ENCODE measurements around the gene SLC4A5. TPM values are rescaled to one million over a fixed set of nuclear protein-coding genes. Genes with fewer than 3 reads are reported as not detected.

Gene SLC4A5
- total RNA-seq, 1 experiment from 2014 or later: 1.8 TPM

DNA sequence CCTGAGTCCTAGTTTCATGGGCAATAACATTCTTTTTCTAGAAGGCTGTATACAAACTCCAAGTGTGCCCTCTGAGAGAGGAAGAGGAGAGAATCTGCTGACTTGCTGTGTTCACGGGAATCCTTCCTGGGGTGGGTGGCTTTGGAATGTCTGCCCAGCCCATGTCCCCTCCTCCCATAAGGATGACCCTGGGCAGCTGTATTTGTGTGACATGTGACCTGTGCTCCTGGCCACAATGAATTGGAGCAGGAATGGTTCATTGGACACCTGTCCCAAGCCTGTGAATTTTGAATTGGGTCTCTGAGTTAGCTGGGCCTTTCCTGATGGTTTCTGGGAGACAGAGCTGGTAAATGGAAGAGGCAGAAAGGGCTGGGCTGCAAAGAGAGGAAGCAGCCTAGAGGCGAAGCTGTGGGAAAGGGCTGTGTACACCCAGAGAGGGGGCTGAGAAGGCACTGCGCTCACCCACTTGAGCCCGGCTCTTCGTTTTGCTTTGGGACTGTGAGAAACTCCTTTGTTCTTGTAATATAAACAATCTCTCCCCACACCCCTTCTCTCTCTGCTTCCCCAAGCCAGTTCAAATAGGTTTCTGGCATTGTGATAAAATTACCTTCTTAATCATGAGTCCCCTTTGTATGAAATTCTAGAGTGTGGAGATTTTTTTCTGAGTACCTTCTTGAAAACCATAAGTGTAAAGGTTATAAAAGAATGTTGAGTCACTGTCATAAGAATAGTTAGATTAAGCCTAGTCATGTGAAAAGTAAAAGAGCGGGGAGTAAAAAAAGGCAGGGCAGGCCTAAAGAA lies 49.8 kb downstream of the SLC4A5 start:
- Histone ChIP-seq H3K4me1 (ENCODE audit: insufficient read depth, low read length, poor library complexity, severe bottlenecking) (no peaks in the 10 kb centered on the region), H3K36me3 (ENCODE audit: insufficient read depth, low read length, poor library complexity, severe bottlenecking) (no peaks in the 10 kb centered on the region), H3K27ac (ENCODE audit: low read depth, low read length, poor library complexity, severe bottlenecking) (no peak overlapping the region), H3K27me3 (replicated peaks; ENCODE audit: insufficient read depth, low read depth, low read length, poor library complexity) (no peaks in the 10 kb centered on the region), H3K4me3 (ENCODE audit: low read depth, low read length, poor library complexity, severe bottlenecking) (no peak overlapping the region), H3K9me3 (ENCODE audit: low read depth, low read length, poor library complexity, severe bottlenecking) (no peaks in the 10 kb centered on the region)
- POLR2A ChIA-PET (ENCODE audit: low non-redundant PET): no interaction called here
- no peak for TF ChIP-seq EZH2 (IDR thresholded peaks at IDR 0.05; ENCODE audit: borderline replicate concordance, low read depth, low read length, poor library complexity, severe bottlenecking)
- TF ChIP-seq, protein P1, sequence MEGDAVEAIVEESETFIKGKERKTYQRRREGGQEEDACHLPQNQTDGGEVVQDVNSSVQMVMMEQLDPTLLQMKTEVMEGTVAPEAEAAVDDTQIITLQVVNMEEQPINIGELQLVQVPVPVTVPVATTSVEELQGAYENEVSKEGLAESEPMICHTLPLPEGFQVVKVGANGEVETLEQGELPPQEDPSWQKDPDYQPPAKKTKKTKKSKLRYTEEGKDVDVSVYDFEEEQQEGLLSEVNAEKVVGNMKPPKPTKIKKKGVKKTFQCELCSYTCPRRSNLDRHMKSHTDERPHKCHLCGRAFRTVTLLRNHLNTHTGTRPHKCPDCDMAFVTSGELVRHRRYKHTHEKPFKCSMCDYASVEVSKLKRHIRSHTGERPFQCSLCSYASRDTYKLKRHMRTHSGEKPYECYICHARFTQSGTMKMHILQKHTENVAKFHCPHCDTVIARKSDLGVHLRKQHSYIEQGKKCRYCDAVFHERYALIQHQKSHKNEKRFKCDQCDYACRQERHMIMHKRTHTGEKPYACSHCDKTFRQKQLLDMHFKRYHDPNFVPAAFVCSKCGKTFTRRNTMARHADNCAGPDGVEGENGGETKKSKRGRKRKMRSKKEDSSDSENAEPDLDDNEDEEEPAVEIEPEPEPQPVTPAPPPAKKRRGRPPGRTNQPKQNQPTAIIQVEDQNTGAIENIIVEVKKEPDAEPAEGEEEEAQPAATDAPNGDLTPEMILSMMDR (conservative IDR thresholded peaks at IDR 0.05; ENCODE audit: low read depth, low read length): no peak
- CTCF ChIA-PET: no interaction called here
- intact Hi-C loops (cut with micrococcal nuclease; ENCODE audit: unreplicated experiment): no loop called here
- BruUV-seq (replicated peaks): no TSS peak
- DNase-seq (ENCODE audit: low spot score): no peak

DNA sequence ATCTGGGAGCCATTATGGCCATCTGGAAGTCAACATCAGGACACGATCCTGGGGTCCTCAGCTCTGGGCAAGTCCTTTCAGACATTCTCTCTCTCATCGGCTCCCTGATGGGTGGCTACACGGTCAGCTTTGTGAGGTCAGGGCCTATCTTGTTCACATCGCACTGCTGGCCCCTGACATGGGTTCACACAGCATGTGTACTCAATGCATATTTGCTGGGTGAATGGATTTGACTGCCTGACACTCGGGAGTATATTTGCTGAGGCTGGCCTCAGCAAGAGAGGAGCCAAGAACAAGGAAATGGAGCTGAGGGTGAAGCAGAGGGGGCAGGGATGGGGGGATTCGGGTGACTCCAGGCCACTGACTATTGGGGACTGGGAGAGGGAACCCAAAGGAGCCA lies 50.5 kb downstream of the SLC4A5 start:
- Histone ChIP-seq H3K27ac (ENCODE audit: low read depth, low read length, poor library complexity, severe bottlenecking) (no peak overlapping the region), H3K27me3 (replicated peaks; ENCODE audit: insufficient read depth, low read depth, low read length, poor library complexity) (no peaks in the 10 kb centered on the region), H3K9me3 (ENCODE audit: low read depth, low read length, poor library complexity, severe bottlenecking) (no peaks in the 10 kb centered on the region), H3K36me3 (ENCODE audit: insufficient read depth, low read length, poor library complexity, severe bottlenecking) (no peaks in the 10 kb centered on the region), H3K4me1 (ENCODE audit: insufficient read depth, low read length, poor library complexity, severe bottlenecking) (no peaks in the 10 kb centered on the region), H3K4me3 (ENCODE audit: low read depth, low read length, poor library complexity, severe bottlenecking) (no peak overlapping the region)
- intact Hi-C loops (cut with micrococcal nuclease; ENCODE audit: unreplicated experiment): no loop called here
- TF ChIP-seq, protein P1 (conservative IDR thresholded peaks at IDR 0.05; ENCODE audit: low read depth, low read length): no peak
- TF ChIP-seq EZH2 (IDR thresholded peaks at IDR 0.05; ENCODE audit: borderline replicate concordance, low read depth, low read length, poor library complexity, severe bottlenecking): no peak
- no peak for DNase-seq (ENCODE audit: low spot score)
- CTCF ChIA-PET: no interaction called here
- no TSS peak for BruUV-seq (replicated peaks)
- POLR2A ChIA-PET (ENCODE audit: low non-redundant PET): no interaction called here

DNA sequence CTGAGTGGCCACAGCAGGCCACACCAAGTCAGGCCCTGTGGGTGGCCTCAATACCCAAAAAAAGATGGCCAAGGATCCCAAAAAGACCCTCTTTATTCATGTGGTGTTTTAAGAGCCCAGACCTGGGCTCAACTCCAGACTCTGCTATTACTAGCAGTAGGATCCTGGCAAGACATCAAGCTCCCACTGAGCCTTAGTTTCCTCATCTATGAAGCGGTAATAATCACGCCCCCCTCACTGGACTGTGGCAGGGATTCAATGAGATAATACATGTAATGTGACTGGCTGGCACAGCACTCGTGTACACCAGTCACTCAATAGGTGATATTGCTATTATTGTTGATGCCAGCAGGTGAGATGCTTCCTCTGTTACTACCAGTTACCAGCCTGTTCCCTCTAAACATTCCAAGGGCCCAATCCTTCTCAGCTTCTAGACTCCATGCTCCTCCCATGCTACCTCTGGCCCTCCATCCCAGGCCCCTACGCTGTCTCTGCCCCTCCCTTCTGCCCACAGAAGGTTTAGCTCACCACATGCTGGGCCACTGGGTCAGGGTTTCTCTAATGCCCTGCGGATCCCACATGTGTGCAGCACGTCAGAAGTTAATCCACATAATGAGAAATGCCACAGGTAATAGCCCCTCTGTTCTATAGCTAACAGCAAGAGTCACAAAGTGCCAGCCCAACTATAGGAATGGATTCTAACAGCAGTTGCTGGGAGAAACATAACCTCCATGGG lies 51.2 kb downstream of the SLC4A5 start:
- TF ChIP-seq EZH2 (IDR thresholded peaks at IDR 0.05; ENCODE audit: borderline replicate concordance, low read depth, low read length, poor library complexity, severe bottlenecking): no peak
- TF ChIP-seq, protein P1 (conservative IDR thresholded peaks at IDR 0.05; ENCODE audit: low read depth, low read length): no peak
- no peaks in the 10 kb centered on the region for H3K9me3 ChIP-seq (ENCODE audit: low read depth, low read length, poor library complexity, severe bottlenecking)
- POLR2A ChIA-PET (ENCODE audit: low non-redundant PET): no interaction called here
- intact Hi-C loops (cut with micrococcal nuclease; ENCODE audit: unreplicated experiment): no loop called here
- CTCF ChIA-PET: no interaction called here
- H3K27ac ChIP-seq (ENCODE audit: low read depth, low read length, poor library complexity, severe bottlenecking): no peak overlapping the region
- H3K4me1 ChIP-seq (ENCODE audit: insufficient read depth, low read length, poor library complexity, severe bottlenecking): no peaks in the 10 kb centered on the region
- no peaks in the 10 kb centered on the region for H3K27me3 ChIP-seq (replicated peaks; ENCODE audit: insufficient read depth, low read depth, low read length, poor library complexity)
- no TSS peak for BruUV-seq (replicated peaks)
- DNase-seq (ENCODE audit: low spot score): peak; percentile 46
- no peaks in the 10 kb centered on the region for H3K36me3 ChIP-seq (ENCODE audit: insufficient read depth, low read length, poor library complexity, severe bottlenecking)
- H3K4me3 ChIP-seq (ENCODE audit: low read depth, low read length, poor library complexity, severe bottlenecking): no peak overlapping the region

All from A673 (cell line).